ENCODE data around the gene APOL1. TPM values are rescaled to one million over a fixed set of nuclear protein-coding genes. Genes with fewer than 3 reads are reported as not detected.
A peak's percentile ranks its signal among the peaks of the same experiment; 100 is the strongest.
"Not testable (repeated sequence)": the region's sequence is repeated elsewhere in the genome, so short reads cannot be mapped to it uniquely, and the experiment has no call there.

The APOL1 gene, protein sequence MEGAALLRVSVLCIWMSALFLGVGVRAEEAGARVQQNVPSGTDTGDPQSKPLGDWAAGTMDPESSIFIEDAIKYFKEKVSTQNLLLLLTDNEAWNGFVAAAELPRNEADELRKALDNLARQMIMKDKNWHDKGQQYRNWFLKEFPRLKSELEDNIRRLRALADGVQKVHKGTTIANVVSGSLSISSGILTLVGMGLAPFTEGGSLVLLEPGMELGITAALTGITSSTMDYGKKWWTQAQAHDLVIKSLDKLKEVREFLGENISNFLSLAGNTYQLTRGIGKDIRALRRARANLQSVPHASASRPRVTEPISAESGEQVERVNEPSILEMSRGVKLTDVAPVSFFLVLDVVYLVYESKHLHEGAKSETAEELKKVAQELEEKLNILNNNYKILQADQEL
- total RNA-seq (1 to 10 TPM; 6.4 to 7.3 TPM), total RNA-seq (5.3 to 120 (median 33.9) reads per million in 172 experiments)
- polyA plus RNA-seq (2013, experiment 1 of 2): 24.7 TPM
- 23.0 TPM for polyA plus RNA-seq (2013, experiment 2 of 2)

DNA sequence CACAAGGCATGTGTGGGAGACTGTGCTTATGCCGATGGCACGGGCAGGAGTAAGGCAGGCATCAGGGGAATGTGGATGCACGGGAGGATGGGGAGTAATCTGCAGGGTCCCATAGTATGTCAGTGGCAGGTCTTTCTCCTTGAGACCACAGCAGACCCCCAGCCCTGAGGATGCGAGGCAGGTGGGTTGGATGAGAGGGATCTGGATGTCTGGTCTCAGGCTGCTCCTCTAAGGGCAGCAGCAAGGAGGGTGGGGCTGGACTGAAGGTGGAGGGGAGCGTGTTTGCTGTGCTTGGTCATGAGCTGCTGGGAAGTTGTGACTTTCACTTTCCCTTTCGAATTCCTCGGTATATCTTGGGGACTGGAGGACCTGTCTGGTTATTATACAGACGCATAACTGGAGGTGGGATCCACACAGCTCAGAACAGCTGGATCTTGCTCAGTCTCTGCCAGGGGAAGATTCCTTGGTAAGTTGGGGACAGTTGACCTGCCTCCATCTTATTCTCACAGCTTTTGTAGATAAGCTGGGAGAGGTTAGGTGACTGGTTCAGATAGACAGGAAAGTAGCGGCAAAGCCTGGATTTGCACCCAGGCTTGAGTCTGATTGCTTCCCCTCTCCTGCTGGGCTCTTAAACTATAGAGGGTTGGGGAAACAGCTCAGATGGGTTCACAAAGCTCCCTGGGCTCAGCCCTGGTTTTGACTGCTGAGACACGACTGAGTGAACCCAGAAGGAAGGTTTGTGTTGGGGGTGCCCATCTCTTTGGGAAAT lies at the start of gene APOL1:
APOL1 (plus strand) TSS at position 380 of the 769 bp plus-strand sequence. CDS start 1,823 bp downstream, outside the sequence.
- CTCF ChIA-PET: interaction anchor here (1.0 to 2.2 kb wide), 3 partner anchors 14 to 34 kb away, joined by 3 to 7 read pairs (median 3); partner anchors contain the start of gene APOL2
- Mint-ChIP-seq H3K4me3 (peak within 1 kb of the TSS; percentile 91), H3K4me1 (ENCODE audit: low read depth) (peaks cover 39% of the 10 kb centered on the region)

DNA sequence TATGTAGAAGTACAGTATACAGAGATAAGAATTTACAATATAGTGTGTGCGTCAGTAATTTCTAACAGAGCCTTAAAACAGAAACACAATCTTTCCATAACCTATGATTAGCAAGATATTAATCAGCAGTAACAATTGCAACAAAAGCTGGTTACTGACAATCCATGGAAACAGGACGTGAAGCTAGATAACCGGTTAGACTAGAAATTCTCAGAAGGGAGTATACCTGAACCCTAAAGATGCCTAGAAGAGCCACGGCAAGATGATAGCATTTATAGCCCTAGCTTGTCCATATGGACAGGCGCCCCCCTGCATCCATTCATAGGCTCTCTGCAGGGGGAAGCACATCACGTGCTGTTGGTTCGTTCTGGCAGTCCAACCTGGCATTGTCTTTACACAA lies 49.5 kb upstream of the APOL1 start:
- H3K27me3 Mint-ChIP-seq: peaks cover 20% of the 10 kb centered on the region
- intact Hi-C loops (cut with DNase I, micrococcal nuclease); CTCF ChIA-PET; ATAC-seq (ENCODE audit: poor library complexity); DNase-seq; H3K9me3 Mint-ChIP-seq; H3K4me1 ChIP-seq (ENCODE audit: insufficient read depth, low read length); H3K36me3 Mint-ChIP-seq (ENCODE audit: low read depth); H3K27me3 ChIP-seq (ENCODE audit: control insufficient read depth in 1 of 2, insufficient read depth in 2 of 2, low read length in 2 of 2); H3K4me3 ChIP-seq (ENCODE audit: low read length); H3K9me3 ChIP-seq (ENCODE audit: control insufficient read depth in 1 of 2, insufficient read depth in 1 of 2, low read length in 2 of 2); H3K27ac Mint-ChIP-seq; H3K4me1 Mint-ChIP-seq (ENCODE audit: low read depth); H3K27ac ChIP-seq (ENCODE audit: low read depth in 1 of 2, low read length in 2 of 2); H3K4me3 Mint-ChIP-seq; POLR2A ChIA-PET; H3K36me3 ChIP-seq (ENCODE audit: insufficient read depth, low read length): not testable (repeated sequence)

More for the DNA sequence above, at the start of gene APOL1:
- TF ChIP-seq, protein P1, sequence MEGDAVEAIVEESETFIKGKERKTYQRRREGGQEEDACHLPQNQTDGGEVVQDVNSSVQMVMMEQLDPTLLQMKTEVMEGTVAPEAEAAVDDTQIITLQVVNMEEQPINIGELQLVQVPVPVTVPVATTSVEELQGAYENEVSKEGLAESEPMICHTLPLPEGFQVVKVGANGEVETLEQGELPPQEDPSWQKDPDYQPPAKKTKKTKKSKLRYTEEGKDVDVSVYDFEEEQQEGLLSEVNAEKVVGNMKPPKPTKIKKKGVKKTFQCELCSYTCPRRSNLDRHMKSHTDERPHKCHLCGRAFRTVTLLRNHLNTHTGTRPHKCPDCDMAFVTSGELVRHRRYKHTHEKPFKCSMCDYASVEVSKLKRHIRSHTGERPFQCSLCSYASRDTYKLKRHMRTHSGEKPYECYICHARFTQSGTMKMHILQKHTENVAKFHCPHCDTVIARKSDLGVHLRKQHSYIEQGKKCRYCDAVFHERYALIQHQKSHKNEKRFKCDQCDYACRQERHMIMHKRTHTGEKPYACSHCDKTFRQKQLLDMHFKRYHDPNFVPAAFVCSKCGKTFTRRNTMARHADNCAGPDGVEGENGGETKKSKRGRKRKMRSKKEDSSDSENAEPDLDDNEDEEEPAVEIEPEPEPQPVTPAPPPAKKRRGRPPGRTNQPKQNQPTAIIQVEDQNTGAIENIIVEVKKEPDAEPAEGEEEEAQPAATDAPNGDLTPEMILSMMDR (IDR thresholded peaks at IDR 0.05): no peak
- Mint-ChIP-seq H3K27me3 (no peaks in the 10 kb centered on the region), H3K36me3 (ENCODE audit: low read depth) (peaks cover 40% of the 10 kb centered on the region), H3K27ac (peak within 1 kb of the TSS; percentile 85), H3K9me3 (peaks cover 2% of the 10 kb centered on the region)
- Histone ChIP-seq H3K36me3 (ENCODE audit: insufficient read depth, low read length) (peaks cover 12% of the 10 kb centered on the region), H3K9me3 (ENCODE audit: control insufficient read depth in 1 of 2, insufficient read depth in 1 of 2, low read length in 2 of 2) (no peaks in the 10 kb centered on the region), H3K27me3 (ENCODE audit: control insufficient read depth in 1 of 2, insufficient read depth in 2 of 2, low read length in 2 of 2) (no peaks in the 10 kb centered on the region), H3K4me3 (ENCODE audit: low read length) (peak within 1 kb of the TSS; percentile 64), H3K27ac (ENCODE audit: low read depth in 1 of 2, low read length in 2 of 2) (peak within 1 kb of the TSS; percentile 22 to 46), H3K4me1 (ENCODE audit: insufficient read depth, low read length) (peaks cover 39% of the 10 kb centered on the region)
- DNase-seq: peak in 13 of 14 experiments; percentile 8 to 85 (median 35)
- ATAC-seq (ENCODE audit: poor library complexity): peak; percentile 90
- POLR2A ChIA-PET: interaction anchor here (0.6 to 2.2 kb wide), 4 partner anchors 14 to 125 kb away, joined by 3 to 21 read pairs (median 3); partner anchors contain the start of gene APOL2
- intact Hi-C loops (cut with DNase I, micrococcal nuclease): no loop called here

DNA sequence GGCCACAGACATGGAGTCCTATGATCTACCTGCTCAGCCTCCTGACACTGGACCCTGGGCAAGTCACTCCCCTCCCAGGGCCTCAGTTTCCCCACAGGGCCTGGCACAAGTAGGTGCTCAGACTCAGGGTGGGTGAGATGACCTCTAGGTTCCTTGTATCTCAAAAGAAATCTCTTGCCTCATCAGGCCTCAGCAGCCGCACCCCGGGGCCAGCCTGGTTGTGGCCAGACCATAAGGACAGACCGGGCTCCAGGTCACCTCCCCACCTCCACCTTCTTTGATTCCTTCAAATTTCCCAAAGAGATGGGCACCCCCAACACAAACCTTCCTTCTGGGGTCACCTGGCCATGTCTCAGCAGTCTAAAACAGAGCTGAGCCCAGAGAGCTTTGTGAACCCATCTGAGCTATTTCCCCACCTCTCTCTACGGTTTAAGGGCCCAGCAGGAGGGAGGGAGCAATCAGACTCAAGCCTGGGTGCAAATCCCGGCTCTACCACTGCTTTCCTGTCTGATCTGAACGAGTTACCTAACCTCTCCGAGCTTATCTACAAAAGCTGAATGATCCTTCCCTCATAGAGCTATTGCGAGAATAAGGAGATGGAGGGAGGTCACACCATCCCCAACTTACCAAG lies 48.8 kb upstream of the APOL1 start:
- intact Hi-C loops (cut with DNase I, micrococcal nuclease): no loop called here
- no peaks in the 10 kb centered on the region for H3K36me3 ChIP-seq (ENCODE audit: insufficient read depth, low read length)
- DNase-seq: peak in 1 of 14 experiments; percentile 16
- no peaks in the 10 kb centered on the region for H3K27me3 ChIP-seq (ENCODE audit: control insufficient read depth in 1 of 2, insufficient read depth in 2 of 2, low read length in 2 of 2)
- Mint-ChIP-seq H3K36me3 (ENCODE audit: low read depth) (no peaks in the 10 kb centered on the region), H3K27ac (no peak overlapping the region), H3K4me1 (ENCODE audit: low read depth) (no peaks in the 10 kb centered on the region), H3K4me3 (no peak overlapping the region), H3K9me3 (peaks cover under 1% of the 10 kb centered on the region), H3K27me3 (peaks cover 25% of the 10 kb centered on the region)
- H3K4me3 ChIP-seq (ENCODE audit: low read length): no peak overlapping the region
- TF ChIP-seq, protein P1 (IDR thresholded peaks at IDR 0.05): no peak
- no peak overlapping the region for H3K27ac ChIP-seq (ENCODE audit: low read depth in 1 of 2, low read length in 2 of 2)
- ATAC-seq (ENCODE audit: poor library complexity): no peak
- POLR2A ChIA-PET: interaction anchor here (0.5 kb wide), 1 partner anchor 925 kb away, joined by 3 read pairs; no protein-coding TSS in a partner anchor
- no peaks in the 10 kb centered on the region for H3K4me1 ChIP-seq (ENCODE audit: insufficient read depth, low read length)
- H3K9me3 ChIP-seq (ENCODE audit: control insufficient read depth in 1 of 2, insufficient read depth in 1 of 2, low read length in 2 of 2): no peaks in the 10 kb centered on the region
- CTCF ChIA-PET: no interaction called here
